SK-N-SH treated with all-trans-retinoic acid at 6 μM for 48 hours (cell line): ENCODE data around the gene CCNJ.

Source experiments
- ATAC-seq: fragments of 200-7000 bp; cut with Tn5 transposase; 3 replicates; pipeline ENCODE4 v1.9.1; 2020; ENCODE audit warnings: mild to moderate bottlenecking, moderate library complexity
- ARNTL ChIP-seq: fragments of 450-650 bp; formaldehyde crosslinking; IDR thresholded peaks from 2 replicates; pipeline ENCODE4 v1.5.0; 2020; ENCODE audit warnings: low read depth, mild to moderate bottlenecking, moderate library complexity, borderline replicate concordance
- BACH2 ChIP-seq: fragments of 250-450 bp; sonication (Bioruptor Pico); IDR thresholded peaks from 2 replicates; pipeline ENCODE4 v1.9.0; 2021; ENCODE audit warnings: mild to moderate bottlenecking, borderline replicate concordance
- CSDC2 ChIP-seq: fragments of 250-450 bp; sonication (Bioruptor Pico); IDR thresholded peaks from 2 replicates; pipeline ENCODE4 v1.5.0; 2020; ENCODE audit warnings: mild to moderate bottlenecking, moderate library complexity
- ESRRG ChIP-seq: fragments of 250-450 bp; sonication (Bioruptor Pico); IDR thresholded peaks from 2 replicates; pipeline ENCODE4 v1.6.1; 2021; ENCODE audit warnings: mild to moderate bottlenecking
- GLIS3 ChIP-seq: fragments of 250-450 bp; sonication (Bioruptor Pico); IDR thresholded peaks from 2 replicates; pipeline ENCODE4 v1.5.0; 2020; ENCODE audit warnings: mild to moderate bottlenecking, moderate library complexity
- ISL1 ChIP-seq: fragments of 250-450 bp; sonication (Bioruptor Pico); IDR thresholded peaks from 2 replicates; pipeline ENCODE4 v2.1.2; 2022; ENCODE audit warnings: mild to moderate bottlenecking, moderate library complexity
- PPARA ChIP-seq: fragments of 250-450 bp; sonication (Bioruptor Pico); IDR thresholded peaks from 2 replicates; pipeline ENCODE4 v1.5.0; 2020; ENCODE audit warnings: mild to moderate bottlenecking, borderline replicate concordance
- RARB ChIP-seq: fragments of 250-450 bp; sonication (Bioruptor Pico); IDR thresholded peaks from 2 replicates; pipeline ENCODE4 v1.8.0; 2021; ENCODE audit warnings: mild to moderate bottlenecking, moderate library complexity
- SNAI2 ChIP-seq: fragments of 250-450 bp; sonication (Bioruptor Pico); IDR thresholded peaks from 2 replicates; pipeline ENCODE4 v1.5.0; 2020; ENCODE audit warnings: mild to moderate bottlenecking, moderate library complexity
- TOX ChIP-seq: fragments of 250-450 bp; sonication (Bioruptor Pico); IDR thresholded peaks from 2 replicates; pipeline ENCODE4 v1.8.0; 2021; ENCODE audit warnings: mild to moderate bottlenecking, moderate library complexity, borderline replicate concordance
- ZC3H10 ChIP-seq: fragments of 250-450 bp; sonication (Bioruptor Pico); IDR thresholded peaks from 2 replicates; pipeline ENCODE4 v1.5.1; 2021; ENCODE audit warnings: mild to moderate bottlenecking, moderate library complexity
- ZFP30 ChIP-seq: fragments of 450-650 bp; formaldehyde crosslinking; IDR thresholded peaks from 2 replicates; pipeline ENCODE4 v1.5.0; 2022; ENCODE audit warnings: mild to moderate bottlenecking, moderate library complexity
- ZNF565 ChIP-seq: fragments of 450-650 bp; formaldehyde crosslinking; conservative IDR thresholded peaks from 2 replicates; pipeline ENCODE4 v1.5.0; 2020; ENCODE audit warnings: low read depth, mild to moderate bottlenecking, moderate library complexity
- ZNF70 ChIP-seq: fragments of 450-650 bp; formaldehyde crosslinking; IDR thresholded peaks from 2 replicates; pipeline ENCODE4 v1.5.0; 2020; ENCODE audit warnings: mild to moderate bottlenecking, moderate library complexity
- ZNF8 ChIP-seq: fragments of 450-650 bp; formaldehyde crosslinking; IDR thresholded peaks from 2 replicates; pipeline ENCODE4 v1.5.0; 2020; ENCODE audit warnings: mild to moderate bottlenecking, moderate library complexity
- TF ChIP-seq, protein P1 (sequence below): fragments of 250-450 bp; sonication (Bioruptor Pico); IDR thresholded peaks from 2 replicates; pipeline ENCODE4 v1.8.0; 2021; ENCODE audit warnings: low read depth, mild to moderate bottlenecking, moderate library complexity, borderline replicate concordance
- TF ChIP-seq, protein P2 (sequence below): fragments of 250-450 bp; sonication (Bioruptor Pico); IDR thresholded peaks from 2 replicates; pipeline ENCODE4 v1.5.1; 2021; ENCODE audit warnings: mild to moderate bottlenecking, moderate library complexity
- TF ChIP-seq, protein P3 (sequence below): fragments of 250-450 bp; sonication (Bioruptor Pico); IDR thresholded peaks from 2 replicates; pipeline ENCODE4 v1.5.0; 2020; ENCODE audit warnings: mild to moderate bottlenecking, moderate library complexity
- TF ChIP-seq, protein P4 (sequence below): fragments of 250-450 bp; sonication (Bioruptor Pico); IDR thresholded peaks from 2 replicates; pipeline ENCODE4 v1.5.1; 2020; ENCODE audit warnings: low read depth, mild to moderate bottlenecking, moderate library complexity
- TF ChIP-seq, protein P5 (sequence below): fragments of 250-450 bp; sonication (Bioruptor Pico); IDR thresholded peaks from 2 replicates; pipeline ENCODE4 v1.8.0; 2020; ENCODE audit warnings: mild to moderate bottlenecking, moderate library complexity, borderline replicate concordance

Gene CCNJ

DNA sequence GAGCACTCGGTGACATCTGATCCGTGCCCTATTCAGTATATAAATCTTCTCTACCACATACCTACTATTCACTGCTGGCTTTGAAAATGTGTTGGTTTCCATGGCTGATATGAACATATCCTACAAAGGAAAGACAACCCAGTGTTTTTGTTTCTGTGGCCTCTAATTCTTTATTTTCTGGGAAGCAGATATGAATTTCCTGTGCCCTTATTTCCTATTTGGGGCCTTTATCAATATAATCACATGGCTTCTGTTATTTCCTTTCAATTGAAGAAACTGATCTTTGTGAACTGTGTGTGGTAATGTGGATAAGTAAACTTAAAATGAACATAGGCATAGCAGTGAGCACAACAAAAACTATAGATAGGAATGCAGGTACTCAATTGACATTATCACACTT is 10.6 kb downstream of the CCNJ start:
- ATAC-seq: no peak
- TF ChIP-seq PPARA (CRISPR knock-in tag) (no peak), SNAI2 (no peak), ZNF565 (CRISPR knock-in tag) (no peak), ESRRG (CRISPR knock-in tag) (no peak), BACH2 (CRISPR knock-in tag) (no peak), ISL1 (CRISPR knock-in tag) (no peak), CSDC2 (CRISPR knock-in tag) (no peak), RARB (no peak), TOX (no peak), ZC3H10 (CRISPR knock-in tag) (no peak), ARNTL (CRISPR knock-in tag) (no peak), ZFP30 (CRISPR knock-in tag) (no peak)
- TF ChIP-seq, protein P1, sequence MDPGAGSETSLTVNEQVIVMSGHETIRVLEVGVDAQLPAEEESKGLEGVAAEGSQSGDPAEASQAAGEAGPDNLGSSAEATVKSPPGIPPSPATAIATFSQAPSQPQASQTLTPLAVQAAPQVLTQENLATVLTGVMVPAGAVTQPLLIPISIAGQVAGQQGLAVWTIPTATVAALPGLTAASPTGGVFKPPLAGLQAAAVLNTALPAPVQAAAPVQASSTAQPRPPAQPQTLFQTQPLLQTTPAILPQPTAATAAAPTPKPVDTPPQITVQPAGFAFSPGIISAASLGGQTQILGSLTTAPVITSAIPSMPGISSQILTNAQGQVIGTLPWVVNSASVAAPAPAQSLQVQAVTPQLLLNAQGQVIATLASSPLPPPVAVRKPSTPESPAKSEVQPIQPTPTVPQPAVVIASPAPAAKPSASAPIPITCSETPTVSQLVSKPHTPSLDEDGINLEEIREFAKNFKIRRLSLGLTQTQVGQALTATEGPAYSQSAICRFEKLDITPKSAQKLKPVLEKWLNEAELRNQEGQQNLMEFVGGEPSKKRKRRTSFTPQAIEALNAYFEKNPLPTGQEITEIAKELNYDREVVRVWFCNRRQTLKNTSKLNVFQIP: no peak
- TF ChIP-seq, protein P2, sequence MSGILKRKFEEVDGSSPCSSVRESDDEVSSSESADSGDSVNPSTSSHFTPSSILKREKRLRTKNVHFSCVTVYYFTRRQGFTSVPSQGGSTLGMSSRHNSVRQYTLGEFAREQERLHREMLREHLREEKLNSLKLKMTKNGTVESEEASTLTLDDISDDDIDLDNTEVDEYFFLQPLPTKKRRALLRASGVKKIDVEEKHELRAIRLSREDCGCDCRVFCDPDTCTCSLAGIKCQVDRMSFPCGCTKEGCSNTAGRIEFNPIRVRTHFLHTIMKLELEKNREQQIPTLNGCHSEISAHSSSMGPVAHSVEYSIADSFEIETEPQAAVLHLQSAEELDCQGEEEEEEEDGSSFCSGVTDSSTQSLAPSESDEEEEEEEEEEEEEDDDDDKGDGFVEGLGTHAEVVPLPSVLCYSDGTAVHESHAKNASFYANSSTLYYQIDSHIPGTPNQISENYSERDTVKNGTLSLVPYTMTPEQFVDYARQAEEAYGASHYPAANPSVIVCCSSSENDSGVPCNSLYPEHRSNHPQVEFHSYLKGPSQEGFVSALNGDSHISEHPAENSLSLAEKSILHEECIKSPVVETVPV (CRISPR knock-in tag): no peak
- TF ChIP-seq, protein P3, sequence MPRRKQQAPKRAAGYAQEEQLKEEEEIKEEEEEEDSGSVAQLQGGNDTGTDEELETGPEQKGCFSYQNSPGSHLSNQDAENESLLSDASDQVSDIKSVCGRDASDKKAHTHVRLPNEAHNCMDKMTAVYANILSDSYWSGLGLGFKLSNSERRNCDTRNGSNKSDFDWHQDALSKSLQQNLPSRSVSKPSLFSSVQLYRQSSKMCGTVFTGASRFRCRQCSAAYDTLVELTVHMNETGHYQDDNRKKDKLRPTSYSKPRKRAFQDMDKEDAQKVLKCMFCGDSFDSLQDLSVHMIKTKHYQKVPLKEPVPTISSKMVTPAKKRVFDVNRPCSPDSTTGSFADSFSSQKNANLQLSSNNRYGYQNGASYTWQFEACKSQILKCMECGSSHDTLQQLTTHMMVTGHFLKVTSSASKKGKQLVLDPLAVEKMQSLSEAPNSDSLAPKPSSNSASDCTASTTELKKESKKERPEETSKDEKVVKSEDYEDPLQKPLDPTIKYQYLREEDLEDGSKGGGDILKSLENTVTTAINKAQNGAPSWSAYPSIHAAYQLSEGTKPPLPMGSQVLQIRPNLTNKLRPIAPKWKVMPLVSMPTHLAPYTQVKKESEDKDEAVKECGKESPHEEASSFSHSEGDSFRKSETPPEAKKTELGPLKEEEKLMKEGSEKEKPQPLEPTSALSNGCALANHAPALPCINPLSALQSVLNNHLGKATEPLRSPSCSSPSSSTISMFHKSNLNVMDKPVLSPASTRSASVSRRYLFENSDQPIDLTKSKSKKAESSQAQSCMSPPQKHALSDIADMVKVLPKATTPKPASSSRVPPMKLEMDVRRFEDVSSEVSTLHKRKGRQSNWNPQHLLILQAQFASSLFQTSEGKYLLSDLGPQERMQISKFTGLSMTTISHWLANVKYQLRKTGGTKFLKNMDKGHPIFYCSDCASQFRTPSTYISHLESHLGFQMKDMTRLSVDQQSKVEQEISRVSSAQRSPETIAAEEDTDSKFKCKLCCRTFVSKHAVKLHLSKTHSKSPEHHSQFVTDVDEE (CRISPR knock-in tag): no peak
- TF ChIP-seq, protein P4, sequence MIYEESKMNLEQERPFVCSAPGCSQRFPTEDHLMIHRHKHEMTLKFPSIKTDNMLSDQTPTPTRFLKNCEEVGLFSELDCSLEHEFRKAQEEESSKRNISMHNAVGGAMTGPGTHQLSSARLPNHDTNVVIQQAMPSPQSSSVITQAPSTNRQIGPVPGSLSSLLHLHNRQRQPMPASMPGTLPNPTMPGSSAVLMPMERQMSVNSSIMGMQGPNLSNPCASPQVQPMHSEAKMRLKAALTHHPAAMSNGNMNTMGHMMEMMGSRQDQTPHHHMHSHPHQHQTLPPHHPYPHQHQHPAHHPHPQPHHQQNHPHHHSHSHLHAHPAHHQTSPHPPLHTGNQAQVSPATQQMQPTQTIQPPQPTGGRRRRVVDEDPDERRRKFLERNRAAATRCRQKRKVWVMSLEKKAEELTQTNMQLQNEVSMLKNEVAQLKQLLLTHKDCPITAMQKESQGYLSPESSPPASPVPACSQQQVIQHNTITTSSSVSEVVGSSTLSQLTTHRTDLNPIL (CRISPR knock-in tag): no peak
- TF ChIP-seq, protein P5, sequence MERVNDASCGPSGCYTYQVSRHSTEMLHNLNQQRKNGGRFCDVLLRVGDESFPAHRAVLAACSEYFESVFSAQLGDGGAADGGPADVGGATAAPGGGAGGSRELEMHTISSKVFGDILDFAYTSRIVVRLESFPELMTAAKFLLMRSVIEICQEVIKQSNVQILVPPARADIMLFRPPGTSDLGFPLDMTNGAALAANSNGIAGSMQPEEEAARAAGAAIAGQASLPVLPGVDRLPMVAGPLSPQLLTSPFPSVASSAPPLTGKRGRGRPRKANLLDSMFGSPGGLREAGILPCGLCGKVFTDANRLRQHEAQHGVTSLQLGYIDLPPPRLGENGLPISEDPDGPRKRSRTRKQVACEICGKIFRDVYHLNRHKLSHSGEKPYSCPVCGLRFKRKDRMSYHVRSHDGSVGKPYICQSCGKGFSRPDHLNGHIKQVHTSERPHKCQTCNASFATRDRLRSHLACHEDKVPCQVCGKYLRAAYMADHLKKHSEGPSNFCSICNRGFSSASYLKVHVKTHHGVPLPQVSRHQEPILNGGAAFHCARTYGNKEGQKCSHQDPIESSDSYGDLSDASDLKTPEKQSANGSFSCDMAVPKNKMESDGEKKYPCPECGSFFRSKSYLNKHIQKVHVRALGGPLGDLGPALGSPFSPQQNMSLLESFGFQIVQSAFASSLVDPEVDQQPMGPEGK (CRISPR knock-in tag): no peak
- TF ChIP-seq, all 23 proteins: peak for 0

DNA sequence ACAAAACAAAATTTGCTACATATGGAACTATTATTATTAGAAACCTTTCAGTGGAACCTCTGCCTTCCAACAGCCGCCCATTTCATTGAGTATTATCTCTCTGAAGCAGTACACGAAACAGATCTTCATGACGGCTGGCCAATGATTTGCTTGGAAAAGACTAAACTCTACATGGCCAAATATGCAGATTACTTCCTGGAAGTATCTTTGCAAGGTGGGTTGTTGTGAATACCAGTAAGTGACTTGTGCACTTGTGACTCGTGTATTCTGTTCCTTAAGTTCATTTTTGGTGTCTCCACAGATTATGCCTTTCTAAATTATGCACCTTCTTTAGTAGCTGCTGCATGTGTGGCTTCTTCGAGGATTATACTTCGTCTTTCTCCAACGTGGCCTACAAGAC is 13.4 kb downstream of the CCNJ start:
- no peak for ATAC-seq
- TF ChIP-seq RARB: no peak
- TF ChIP-seq ARNTL (CRISPR knock-in tag): no peak
- no peak for TF ChIP-seq ESRRG (CRISPR knock-in tag)
- no peak for TF ChIP-seq ZNF8
- no peak for TF ChIP-seq SNAI2
- TF ChIP-seq, protein P2 (CRISPR knock-in tag): no peak
- TF ChIP-seq, protein P5 (CRISPR knock-in tag): no peak
- no peak for TF ChIP-seq GLIS3
- TF ChIP-seq BACH2 (CRISPR knock-in tag): no peak
- TF ChIP-seq ZNF70 (CRISPR knock-in tag): no peak
- no peak for TF ChIP-seq ISL1 (CRISPR knock-in tag)
- TF ChIP-seq, protein P3 (CRISPR knock-in tag): no peak
